Measurements from ENCODE around the gene MIR17HG. TPM values are rescaled to one million over a fixed set of nuclear protein-coding genes. Genes with fewer than 3 reads are reported as not detected.

Gene MIR17HG
- total RNA-seq, 1 experiment from 2014 or later = 3.4 TPM

- Mint-ChIP-seq H3K27me3 (ENCODE audit: unreplicated experiment) (no peaks in the 10 kb centered on the region), H3K27ac (ENCODE audit: unreplicated experiment) (no peak overlapping the region), H3K36me3 (ENCODE audit: insufficient read depth, unreplicated experiment) (no peaks in the 10 kb centered on the region), H3K4me3 (ENCODE audit: low read depth, unreplicated experiment) (no peak overlapping the region), H3K9me3 (ENCODE audit: low read depth, unreplicated experiment) (no peaks in the 10 kb centered on the region), H3K4me1 (ENCODE audit: low read depth, unreplicated experiment) (no peaks in the 10 kb centered on the region)
- CTCF ChIA-PET = no interaction called here
- BruUV-seq (replicated peaks) = no TSS peak
- no peak for TF ChIP-seq CTCF (IDR thresholded peaks at IDR 0.05; ENCODE audit: unreplicated experiment)
- DNase-seq = no peak
- intact Hi-C loops (cut with micrococcal nuclease; ENCODE audit: unreplicated experiment) = no loop called here
Measured at GRCh38 chr13:91304741-91305140, 42.7 kb upstream of the MIR17HG start.

GRCh38 chr13:91305652-91306051 is 41.8 kb upstream of the MIR17HG start:
- H3K9me3 Mint-ChIP-seq (ENCODE audit: low read depth, unreplicated experiment) = no peaks in the 10 kb centered on the region
- no peak for DNase-seq
- intact Hi-C loops (cut with micrococcal nuclease; ENCODE audit: unreplicated experiment) = no loop called here
- TF ChIP-seq CTCF (IDR thresholded peaks at IDR 0.05; ENCODE audit: unreplicated experiment) = no peak
- H3K4me3 Mint-ChIP-seq (ENCODE audit: low read depth, unreplicated experiment) = no peak overlapping the region
- H3K36me3 Mint-ChIP-seq (ENCODE audit: insufficient read depth, unreplicated experiment) = no peaks in the 10 kb centered on the region
- CTCF ChIA-PET = no interaction called here
- H3K27me3 Mint-ChIP-seq (ENCODE audit: unreplicated experiment) = no peaks in the 10 kb centered on the region
- no peak overlapping the region for H3K27ac Mint-ChIP-seq (ENCODE audit: unreplicated experiment)
- no peaks in the 10 kb centered on the region for H3K4me1 Mint-ChIP-seq (ENCODE audit: low read depth, unreplicated experiment)
- no TSS peak for BruUV-seq (replicated peaks)

GRCh38 chr13:91307887-91308286 is 39.6 kb upstream of the MIR17HG start:
- CTCF ChIA-PET = interaction anchor here (0.6 kb wide), 1 partner anchor 17 kb away, joined by 3 read pairs; no protein-coding TSS in a partner anchor
- H3K4me1 Mint-ChIP-seq (ENCODE audit: low read depth, unreplicated experiment) = peaks cover 8% of the 10 kb centered on the region
- H3K27me3 Mint-ChIP-seq (ENCODE audit: unreplicated experiment) = no peaks in the 10 kb centered on the region
- no peak overlapping the region for H3K4me3 Mint-ChIP-seq (ENCODE audit: low read depth, unreplicated experiment)
- no TSS peak for BruUV-seq (replicated peaks)
- DNase-seq = no peak
- intact Hi-C loops (cut with micrococcal nuclease; ENCODE audit: unreplicated experiment) = no loop called here
- no peak for TF ChIP-seq CTCF (IDR thresholded peaks at IDR 0.05; ENCODE audit: unreplicated experiment)
- H3K9me3 Mint-ChIP-seq (ENCODE audit: low read depth, unreplicated experiment) = no peaks in the 10 kb centered on the region
- no peak overlapping the region for H3K27ac Mint-ChIP-seq (ENCODE audit: unreplicated experiment)
- no peaks in the 10 kb centered on the region for H3K36me3 Mint-ChIP-seq (ENCODE audit: insufficient read depth, unreplicated experiment)

- Mint-ChIP-seq H3K36me3 (ENCODE audit: insufficient read depth, unreplicated experiment) (no peaks in the 10 kb centered on the region), H3K4me3 (ENCODE audit: low read depth, unreplicated experiment) (no peak overlapping the region), H3K9me3 (ENCODE audit: low read depth, unreplicated experiment) (no peaks in the 10 kb centered on the region), H3K27ac (ENCODE audit: unreplicated experiment) (no peak overlapping the region), H3K4me1 (ENCODE audit: low read depth, unreplicated experiment) (peaks cover 8% of the 10 kb centered on the region), H3K27me3 (ENCODE audit: unreplicated experiment) (no peaks in the 10 kb centered on the region)
- CTCF ChIA-PET = interaction anchor here (0.6 kb wide), 1 partner anchor 16 kb away, joined by 3 read pairs; no protein-coding TSS in a partner anchor
- DNase-seq = no peak
- BruUV-seq (replicated peaks) = no TSS peak
- no peak for TF ChIP-seq CTCF (IDR thresholded peaks at IDR 0.05; ENCODE audit: unreplicated experiment)
- intact Hi-C loops (cut with micrococcal nuclease; ENCODE audit: unreplicated experiment) = no loop called here
Measured at GRCh38 chr13:91308299-91308698, 39.2 kb upstream of the MIR17HG start.

All from Calu3 (cell line).